HCEC 1CT (cell line): ENCODE measurements around the gene UNC93B1.

Experiments
- DNase-seq: peaks from one replicate; pipeline ENCODE4 v3.0.0-alpha.2; 2017

Gene UNC93B1, protein sequence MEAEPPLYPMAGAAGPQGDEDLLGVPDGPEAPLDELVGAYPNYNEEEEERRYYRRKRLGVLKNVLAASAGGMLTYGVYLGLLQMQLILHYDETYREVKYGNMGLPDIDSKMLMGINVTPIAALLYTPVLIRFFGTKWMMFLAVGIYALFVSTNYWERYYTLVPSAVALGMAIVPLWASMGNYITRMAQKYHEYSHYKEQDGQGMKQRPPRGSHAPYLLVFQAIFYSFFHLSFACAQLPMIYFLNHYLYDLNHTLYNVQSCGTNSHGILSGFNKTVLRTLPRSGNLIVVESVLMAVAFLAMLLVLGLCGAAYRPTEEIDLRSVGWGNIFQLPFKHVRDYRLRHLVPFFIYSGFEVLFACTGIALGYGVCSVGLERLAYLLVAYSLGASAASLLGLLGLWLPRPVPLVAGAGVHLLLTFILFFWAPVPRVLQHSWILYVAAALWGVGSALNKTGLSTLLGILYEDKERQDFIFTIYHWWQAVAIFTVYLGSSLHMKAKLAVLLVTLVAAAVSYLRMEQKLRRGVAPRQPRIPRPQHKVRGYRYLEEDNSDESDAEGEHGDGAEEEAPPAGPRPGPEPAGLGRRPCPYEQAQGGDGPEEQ

DNA sequence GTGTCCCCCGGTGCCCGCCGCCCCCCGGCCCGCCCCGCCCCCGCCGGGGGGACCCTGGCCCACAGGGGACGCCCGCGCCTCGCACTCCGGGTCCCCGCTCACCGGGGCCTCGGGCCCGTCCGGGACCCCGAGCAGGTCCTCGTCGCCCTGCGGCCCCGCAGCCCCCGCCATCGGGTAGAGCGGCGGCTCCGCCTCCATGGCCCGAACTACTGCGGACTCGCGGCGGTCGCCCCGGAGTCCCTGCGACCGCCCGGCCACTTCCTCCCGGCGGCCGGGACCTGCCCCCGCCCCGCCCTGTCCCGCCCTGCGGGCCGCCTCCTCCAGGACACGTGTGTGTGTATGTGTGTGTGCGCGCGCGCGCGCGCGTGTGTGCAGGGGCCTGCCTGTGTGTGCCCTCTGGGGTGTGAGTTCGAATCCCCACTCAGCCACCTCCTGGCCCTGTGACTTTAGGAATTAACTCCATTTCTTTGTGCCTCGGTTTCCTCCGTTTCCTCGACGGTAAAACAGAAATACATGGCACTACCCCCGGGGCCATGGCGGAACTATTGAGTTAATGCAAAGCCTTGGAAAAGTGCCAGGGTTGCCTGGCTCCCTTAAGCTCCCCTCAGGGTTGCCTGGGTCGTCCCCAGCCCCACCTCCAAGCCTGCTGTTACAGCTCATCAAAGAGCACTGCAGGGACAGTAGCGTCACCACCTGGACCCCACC lies at the start of gene UNC93B1:
Gene UNC93B1, minus strand, starts transcription at position 252 of the 705 bp plus-strand sequence. Its CDS starts 54 bp downstream, at position 198.
- peak; percentile 76 for DNase-seq

DNA sequence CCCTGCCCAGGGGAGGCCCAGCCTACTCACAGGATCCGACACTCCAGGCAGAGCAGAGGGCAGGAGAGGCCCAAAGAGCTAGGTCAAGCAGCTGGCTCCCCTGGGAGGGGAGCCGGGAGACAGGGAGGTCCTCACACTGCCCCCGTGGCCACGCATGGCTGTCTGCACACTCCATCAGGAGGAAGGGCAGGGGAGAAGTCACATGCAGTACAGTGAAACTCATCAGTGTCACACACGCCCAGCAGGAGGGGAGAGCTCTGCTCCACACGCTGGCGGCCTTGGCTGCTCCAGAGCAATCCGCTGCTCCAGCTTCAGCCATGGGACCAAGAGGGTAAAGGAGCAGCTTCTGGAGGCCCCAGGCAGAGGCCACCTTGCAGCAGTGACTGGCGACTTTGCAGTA lies 49.2 kb upstream of the UNC93B1 start:
- no peak for DNase-seq

DNA sequence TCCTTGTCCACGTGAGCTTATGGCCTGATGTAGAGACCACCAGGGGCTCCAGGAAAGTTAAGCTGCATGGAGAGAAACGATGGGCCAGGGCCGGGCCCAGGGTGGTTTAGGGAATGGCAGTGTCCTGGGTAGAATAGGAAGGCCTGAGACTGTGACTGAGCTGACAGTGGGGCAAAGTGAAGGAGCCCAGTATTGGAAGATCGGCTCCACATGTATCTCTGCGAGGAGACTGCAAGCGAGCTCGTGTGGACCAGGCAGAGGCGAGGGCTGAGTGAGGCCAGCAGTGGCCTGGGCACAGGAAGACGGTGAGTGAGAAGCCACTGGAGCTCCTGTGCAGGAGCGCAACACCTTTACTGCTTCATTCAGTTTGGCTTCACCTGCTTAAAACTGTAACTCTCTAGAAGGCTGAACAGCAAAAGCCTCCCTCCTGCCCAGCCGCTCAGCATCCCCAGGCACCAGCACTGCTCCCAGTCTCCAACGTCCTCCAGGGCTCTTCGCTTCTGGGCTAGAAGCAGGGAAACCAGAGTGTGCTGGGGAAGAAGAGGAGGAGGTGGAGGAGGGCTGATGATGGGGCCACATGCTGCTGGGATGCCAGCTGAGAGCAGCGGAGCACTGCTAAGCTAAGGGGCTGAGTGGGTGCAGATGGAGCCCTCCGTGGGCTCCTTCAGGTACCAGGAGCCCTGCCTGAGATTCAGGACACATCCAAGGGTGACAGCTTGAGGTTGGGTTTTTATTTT lies 48.4 kb upstream of the UNC93B1 start:
- no peak for DNase-seq

DNA sequence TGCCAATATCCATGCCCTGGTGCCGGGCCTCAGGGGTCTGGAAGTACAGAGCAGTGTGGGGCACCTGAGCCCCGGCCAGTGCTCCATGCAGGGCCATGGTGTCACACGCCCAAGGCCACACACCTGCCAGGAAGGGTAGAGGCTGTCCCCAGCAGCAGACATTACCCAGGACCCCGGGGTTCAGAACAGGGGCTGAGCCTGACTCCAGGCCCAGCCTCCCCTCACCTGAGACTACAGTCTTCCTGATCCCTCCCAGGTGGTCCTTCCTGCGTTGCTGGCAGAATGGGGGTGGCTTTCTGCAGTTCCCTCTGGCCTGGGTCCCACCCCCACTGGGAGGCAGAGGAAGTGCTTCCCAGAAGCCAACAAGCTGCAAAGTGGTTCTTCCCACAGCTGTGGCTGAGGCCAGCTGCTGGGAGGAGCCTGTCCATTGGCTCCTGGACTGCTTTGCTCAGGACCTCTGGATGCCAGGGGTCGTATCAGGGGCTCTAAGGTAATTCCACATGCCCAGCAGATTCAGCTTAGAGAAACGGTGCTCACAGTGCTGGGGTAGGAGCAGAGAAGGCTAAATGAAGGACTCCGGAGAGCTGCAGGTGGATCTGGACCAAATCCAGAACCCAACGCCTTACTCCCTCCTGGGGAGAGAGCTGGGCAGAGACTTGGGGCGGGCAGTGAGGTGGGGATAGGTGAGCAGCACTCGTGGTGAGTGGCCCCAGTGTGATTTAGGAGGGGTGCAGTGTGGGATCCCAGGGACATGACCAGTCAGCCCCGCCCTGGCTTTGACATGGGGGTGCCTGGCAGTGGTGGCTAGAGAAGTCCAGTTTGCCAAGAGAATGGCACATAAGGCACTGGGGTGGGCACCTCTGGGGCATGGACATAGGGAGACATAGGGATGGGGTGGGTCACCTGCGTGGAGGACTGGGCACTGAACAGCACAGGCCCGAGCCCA lies 47.6 kb upstream of the UNC93B1 start:
- DNase-seq, result no peak

DNA sequence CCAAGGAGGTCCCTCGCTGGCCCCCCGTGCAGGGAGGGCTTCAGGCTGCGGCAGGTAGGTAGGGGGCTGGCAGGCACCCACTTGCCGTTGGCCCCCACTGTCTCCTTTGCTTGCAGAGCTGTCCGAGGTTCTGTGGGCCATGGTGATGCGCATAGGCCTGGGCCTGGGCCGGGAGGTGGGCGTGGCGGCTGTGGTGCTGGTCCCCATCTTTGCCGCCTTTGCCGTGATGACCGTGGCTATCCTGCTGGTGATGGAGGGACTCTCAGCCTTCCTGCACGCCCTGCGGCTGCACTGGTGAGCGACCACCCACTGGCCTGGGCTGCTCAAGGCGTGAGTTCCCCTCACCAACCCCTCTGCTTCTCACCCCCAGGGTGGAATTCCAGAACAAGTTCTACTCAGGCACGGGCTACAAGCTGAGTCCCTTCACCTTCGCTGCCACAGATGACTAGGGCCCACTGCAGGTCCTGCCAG lies 46.5 kb upstream of the UNC93B1 start:
- no peak for DNase-seq

DNA sequence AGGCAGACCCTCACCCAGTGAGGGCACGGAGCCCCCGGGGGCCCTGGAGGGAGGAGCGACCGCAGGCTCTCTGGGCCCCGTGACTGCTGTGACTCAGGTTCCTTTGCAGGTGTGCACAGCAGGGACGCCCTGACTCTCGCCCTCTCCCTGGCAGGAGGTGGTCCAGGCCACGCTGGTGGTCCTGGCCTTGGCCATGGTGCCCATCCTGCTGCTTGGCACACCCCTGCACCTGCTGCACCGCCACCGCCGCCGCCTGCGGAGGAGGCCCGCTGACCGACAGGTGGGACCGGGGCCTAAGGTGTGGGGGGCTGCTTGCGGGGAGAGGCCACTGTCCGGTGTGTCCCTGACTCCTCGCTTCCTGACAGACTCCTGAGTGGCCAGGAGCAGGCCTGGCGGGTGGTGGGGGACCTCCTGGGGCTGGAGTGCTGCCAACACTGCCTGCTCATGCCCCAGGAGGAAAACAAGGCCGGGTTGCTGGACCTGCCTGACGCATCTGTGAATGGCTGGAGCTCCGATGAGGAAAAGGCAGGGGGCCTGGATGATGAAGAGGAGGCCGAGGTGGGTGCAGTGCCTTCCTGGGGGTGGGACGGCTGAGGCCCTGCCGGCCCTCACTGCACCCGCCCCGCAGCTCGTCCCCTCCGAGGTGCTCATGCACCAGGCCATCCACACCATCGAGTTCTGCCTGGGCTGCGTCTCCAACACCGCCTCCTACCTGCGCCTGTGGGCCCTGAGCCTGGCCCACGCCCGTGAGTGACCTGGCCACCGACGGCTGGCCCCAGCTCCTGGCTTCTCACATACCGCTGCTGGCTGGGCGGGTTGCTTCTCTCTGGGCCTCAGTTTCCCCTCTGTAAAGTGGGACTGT lies 45.8 kb upstream of the UNC93B1 start:
- no peak for DNase-seq

DNA sequence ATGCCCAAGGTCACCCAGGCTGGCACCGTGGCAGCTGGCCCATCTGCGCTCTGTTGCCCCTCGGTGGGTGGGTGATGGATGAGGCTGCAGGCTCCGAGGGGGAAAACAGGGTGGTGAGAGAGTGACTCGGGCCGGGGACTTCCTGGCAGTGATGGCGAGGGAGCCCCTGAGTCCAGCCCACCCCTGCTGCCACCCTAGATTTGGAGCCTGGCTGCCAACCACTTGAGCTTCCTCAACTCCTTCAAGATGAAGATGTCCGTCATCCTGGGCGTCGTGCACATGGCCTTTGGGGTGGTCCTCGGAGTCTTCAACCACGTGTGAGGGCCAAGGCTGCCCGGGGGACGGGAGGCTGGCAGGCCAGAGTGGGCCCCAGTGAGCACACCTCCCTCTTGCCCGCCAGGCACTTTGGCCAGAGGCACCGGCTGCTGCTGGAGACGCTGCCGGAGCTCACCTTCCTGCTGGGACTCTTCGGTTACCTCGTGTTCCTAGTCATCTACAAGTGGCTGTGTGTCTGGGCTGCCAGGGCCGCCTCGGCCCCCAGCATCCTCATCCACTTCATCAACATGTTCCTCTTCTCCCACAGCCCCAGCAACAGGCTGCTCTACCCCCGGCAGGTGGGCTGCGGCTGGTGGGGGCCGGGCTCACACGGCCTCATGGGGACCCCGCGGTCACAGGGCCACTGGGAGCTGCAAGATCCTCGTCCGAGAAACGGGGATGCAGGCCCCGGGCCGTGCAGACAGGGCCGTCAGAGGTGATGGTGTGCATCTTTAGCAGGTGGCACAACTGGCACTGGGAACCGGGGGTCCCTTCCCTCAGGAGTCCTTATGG lies 45.0 kb upstream of the UNC93B1 start:
- DNase-seq, result no peak

DNA sequence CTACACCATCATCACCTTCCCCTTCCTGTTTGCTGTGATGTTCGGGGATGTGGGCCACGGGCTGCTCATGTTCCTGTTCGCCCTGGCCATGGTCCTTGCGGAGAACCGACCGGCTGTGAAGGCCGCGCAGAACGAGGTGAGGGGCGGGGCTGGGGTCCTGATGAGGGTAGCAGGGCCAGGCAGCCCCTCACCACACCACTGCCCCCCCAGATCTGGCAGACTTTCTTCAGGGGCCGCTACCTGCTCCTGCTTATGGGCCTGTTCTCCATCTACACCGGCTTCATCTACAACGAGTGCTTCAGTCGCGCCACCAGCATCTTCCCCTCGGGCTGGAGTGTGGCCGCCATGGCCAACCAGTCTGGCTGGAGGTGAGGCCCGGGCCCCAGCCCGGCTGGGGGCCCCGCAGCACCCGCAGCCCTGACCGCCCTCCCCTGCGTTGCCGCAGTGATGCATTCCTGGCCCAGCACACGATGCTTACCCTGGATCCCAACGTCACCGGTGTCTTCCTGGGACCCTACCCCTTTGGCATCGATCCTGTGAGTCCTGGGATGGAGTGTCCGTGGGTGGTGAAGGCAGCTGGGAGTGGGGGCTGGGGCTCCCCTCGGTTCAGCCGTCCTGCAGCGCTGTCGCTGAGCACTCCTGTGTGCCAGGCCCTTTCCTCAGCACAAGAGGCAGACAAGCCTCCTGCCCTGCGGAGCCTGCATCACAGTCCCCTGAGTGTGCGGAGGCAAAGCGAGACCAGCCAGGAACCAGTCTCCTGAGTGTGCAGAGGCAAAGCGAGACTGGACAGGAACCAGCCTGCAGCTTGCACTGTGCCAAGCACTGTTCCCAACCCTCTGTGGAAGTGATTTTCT lies 43.8 kb upstream of the UNC93B1 start:
- DNase-seq, result no peak

DNA sequence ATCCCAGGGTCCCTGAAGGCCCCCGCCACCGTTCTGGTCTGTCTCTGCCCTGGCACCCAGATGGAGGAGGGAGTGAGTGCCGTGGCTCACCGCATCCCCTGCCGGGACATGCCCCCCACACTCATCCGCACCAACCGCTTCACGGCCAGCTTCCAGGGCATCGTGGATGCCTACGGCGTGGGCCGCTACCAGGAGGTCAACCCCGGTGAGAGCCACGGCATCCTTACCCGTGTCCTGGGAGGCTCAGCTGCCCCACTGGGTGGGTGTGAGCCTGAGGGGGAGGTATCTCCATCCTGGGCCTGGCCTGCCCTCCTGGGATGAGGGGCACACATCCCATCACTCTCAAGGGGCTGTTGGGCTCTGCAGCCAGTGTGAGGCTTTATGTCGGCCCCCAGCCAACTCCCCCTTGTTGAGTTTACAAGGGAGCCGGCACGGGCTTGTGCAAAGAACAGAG lies 41.0 kb upstream of the UNC93B1 start:
- DNase-seq, result no peak

DNA sequence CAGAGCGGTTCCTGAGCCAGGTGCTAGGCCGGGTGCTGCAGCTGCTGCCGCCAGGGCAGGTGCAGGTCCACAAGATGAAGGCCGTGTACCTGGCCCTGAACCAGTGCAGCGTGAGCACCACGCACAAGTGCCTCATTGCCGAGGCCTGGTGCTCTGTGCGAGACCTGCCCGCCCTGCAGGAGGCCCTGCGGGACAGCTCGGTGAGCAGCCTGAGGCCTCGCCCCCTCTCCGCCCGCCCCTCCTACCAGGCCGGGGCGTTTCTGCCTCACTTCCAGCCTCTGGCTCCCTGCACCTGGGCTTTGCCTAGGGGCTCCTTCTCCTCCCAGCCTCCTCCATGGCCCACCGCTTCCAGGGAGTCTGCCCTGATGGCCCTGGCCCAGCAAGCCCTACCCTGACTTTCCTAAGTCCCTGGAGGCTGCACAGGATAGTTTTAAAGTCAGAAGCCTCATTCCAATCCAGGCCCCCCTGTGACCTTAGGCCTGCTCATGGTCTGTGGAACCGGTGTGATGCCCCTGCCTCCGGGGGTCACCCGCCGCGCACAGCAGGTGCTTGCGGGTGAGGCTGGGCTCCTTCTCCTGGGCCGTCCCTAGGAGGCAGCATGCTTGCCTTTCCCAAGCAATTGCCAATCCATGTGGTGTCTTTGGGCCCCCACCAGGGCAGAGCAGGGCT lies 40.4 kb upstream of the UNC93B1 start:
- no peak for DNase-seq

DNA sequence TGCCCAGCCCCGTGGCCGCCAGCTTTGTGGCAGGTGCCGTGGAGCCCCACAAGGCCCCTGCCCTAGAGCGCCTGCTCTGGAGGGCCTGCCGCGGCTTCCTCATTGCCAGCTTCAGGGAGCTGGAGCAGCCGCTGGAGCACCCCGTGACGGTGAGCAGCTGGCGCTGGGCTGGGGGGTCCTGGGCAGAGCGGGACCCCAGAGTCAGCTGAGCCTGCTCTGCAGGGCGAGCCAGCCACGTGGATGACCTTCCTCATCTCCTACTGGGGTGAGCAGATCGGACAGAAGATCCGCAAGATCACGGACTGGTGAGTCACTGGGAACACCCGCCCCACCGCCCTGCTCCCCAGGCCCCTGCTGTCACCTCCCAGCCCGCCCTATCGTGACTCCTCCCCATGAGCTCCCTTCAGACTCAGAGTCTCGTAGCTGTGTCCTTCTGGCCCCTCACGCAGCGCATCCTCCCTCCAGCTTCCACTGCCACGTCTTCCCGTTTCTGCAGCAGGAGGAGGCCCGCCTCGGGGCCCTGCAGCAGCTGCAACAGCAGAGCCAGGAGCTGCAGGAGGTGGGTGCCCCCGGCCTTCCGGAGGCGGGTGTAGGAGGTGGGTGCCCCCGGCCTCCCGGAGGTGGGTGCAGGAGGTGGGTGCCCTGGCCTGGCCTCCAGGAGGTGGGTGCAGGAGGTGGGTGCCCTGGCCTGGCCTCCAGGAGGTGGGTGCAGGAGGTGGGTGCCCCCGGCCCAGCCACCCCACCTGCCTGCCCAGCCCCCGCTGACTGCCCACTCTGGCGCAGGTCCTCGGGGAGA lies 39.6 kb upstream of the UNC93B1 start:
- no peak for DNase-seq

DNA sequence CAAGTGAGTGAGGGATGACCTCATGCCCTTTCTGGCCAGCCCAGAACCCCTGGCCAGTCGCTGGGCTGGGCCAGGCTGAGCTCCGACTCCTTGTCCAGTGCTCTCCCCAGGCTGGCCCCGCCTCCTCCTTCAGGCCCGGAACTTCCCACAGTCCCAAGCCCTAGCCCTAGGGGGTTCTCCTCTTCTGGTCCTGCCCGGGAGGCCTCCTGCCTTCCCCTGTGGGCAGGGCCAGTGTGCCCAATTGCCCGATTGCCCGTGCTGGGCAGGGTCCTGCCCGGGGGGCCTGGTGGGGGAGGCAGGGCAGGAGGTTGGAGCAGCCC lies 39.1 kb upstream of the UNC93B1 start:
- no peak for DNase-seq

DNA sequence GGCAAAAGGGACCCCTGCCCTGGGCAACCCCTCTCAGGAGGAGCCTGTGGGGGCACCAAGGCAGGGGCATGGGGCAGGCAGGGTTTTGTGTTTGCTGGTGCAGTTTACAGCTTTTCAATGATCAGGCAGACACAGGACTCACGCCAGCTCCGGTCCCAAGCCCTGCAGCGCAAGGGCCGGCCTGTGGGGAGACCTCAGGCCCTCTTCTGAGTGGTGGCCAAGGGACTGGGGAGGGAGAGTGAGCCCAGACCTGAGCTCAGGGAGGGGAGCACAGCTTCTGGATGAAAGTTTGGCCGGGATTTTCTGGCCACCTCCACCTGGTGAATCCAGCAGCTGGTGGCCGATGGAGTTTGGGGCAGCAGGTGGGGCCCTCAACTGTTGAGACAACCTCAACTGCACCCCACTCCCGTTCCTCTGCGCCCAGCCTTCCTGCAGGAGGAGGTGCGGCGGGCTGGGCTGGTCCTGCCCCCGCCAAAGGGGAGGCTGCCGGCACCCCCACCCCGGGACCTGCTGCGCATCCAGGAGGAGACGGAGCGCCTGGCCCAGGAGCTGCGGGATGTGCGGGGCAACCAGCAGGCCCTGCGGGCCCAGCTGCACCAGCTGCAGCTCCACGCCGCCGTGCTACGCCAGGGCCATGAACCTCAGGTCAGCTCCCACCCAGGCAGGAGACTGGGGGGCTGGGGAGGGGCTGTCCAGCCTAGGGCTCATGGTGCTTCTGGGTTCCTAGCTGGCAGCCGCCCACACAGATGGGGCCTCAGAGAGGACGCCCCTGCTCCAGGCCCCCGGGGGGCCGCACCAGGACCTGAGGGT lies 38.5 kb upstream of the UNC93B1 start:
- no peak for DNase-seq

DNA sequence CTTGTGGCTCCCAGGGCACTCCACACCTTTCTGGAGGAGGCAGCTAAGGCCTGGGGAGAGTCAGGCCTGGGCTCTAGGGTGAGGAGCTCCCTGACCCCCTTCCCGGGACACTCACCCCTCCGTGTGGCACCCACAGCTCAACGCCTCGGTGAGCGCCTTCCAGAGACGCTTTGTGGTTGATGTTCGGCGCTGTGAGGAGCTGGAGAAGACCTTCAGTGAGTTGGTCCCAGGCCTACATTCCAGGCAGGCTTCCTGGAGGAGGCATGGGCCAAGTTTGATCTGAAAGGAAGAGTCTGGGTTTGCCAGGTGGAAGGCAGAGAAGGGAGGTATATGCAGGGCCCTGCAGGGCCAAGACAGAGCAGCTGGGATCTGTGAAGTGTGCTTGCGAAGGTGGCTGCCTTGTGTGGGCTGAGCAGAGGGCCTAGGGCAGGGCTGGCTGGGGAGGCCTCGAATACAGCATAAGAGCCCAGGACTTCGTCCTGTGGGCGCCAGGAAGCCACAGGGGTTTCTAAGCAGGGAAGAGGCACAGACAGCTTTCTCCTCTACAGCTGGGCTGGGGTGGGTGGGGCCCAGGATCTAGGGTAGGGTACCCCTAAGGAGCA lies 37.8 kb upstream of the UNC93B1 start:
- DNase-seq, result no peak

DNA sequence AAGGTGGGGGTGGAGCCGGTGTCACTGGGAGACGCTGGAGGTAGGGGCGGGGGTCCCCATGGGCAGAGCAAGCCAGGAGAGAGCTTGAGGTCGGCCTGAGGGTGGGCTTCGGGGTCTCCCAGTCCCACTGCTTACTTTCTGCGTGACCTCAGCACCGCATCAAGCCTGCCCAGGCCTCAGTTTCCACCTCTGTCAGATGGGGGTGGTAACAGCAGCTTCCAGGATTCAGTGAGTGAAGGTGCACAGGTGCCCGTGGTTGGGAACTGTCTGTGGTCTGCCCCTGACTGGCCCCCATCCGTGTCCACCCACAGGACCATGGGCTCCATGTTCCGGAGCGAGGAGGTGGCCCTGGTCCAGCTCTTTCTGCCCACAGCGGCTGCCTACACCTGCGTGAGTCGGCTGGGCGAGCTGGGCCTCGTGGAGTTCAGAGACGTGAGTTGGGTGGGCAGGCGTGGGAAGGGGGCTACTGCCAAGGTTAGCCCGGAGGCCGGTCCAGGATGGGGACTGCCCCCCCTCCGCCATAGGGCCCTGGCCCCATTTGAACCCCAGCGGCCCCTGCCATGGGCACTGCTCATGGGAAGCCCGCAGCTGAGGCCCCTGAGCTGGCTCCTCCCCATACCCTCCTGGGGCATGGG lies 37.2 kb upstream of the UNC93B1 start:
- DNase-seq, result no peak
